Colonic mucosa (tissue), 4 donors: ENCODE data around the gene MED16. TPM values are rescaled to one million over a fixed set of nuclear protein-coding genes. Genes with fewer than 3 reads are reported as not detected.
A peak's percentile ranks its signal among the peaks of the same experiment; 100 is the strongest.
"Not testable (repeated sequence)": the region's sequence is repeated elsewhere in the genome, so short reads cannot be mapped to it uniquely, and the experiment has no call there.

Source experiments
- DNase-seq: peaks from one replicate; pipeline ENCODE4 v3.0.0-alpha.2; 2020
- H3K27ac ChIP-seq: fragments of 200-600 bp; one replicate; pipeline ENCODE4 v1.8.0; 2021
- H3K27me3 ChIP-seq: fragments of 200-600 bp; one replicate; pipeline ENCODE4 v1.8.0; 2021
- H3K36me3 ChIP-seq: fragments of 200-600 bp; one replicate; pipeline ENCODE4 v1.8.0; 2021
- H3K4me1 ChIP-seq: fragments of 200-600 bp; one replicate; pipeline ENCODE4 v1.8.0; 2021; ENCODE audit warnings: mild to moderate bottlenecking
- H3K4me3 ChIP-seq: fragments of 200-600 bp; one replicate; pipeline ENCODE4 v1.8.0; 2021
- H3K9ac ChIP-seq, 2 donors: one replicate each; pipeline ENCODE4 v1.7.0; 2013; ENCODE audit warnings: control low read depth in 2 of 2, low read depth in 2 of 2, low read length in 2 of 2
- H3K9me3 ChIP-seq: fragments of 200-600 bp; one replicate; pipeline ENCODE4 v1.8.0; 2021
- CTCF ChIP-seq: fragments of 200-600 bp; IDR thresholded peaks from one replicate; pipeline ENCODE4 v1.8.0; 2022; ENCODE audit warnings: antibody characterized with exemption, mild to moderate bottlenecking
- intact Hi-C: fragments of 100-400 bp; cut with DNase I; formaldehyde crosslinking; loops from one replicate; pipeline ENCODE4 v1.14.1; 2022
- total RNA-seq, 2 donors: library from RNA; stranded (reverse); fragmentation: NEBNext Ultra II Directional in 1 of 2; extraction: Animal tissue kit (Norgen Biotek cat#: 25700) in 1 of 2; gene quantifications; one replicate each; pipeline ENCODE4 v1.2.1, GENCODE V29; 2021
- donor health status: healthy.
- donor health status: DM: no; HTN: no; CAD: no.
- donor health status: DM: no; HTN: no; CAD: no.

Gene MED16
- total RNA-seq, 2 donors from 2014 or later = 73.3 to 83.2 TPM

- no peaks in the 10 kb centered on the region for H3K9me3 ChIP-seq
- no peak for DNase-seq
- intact Hi-C loops = no loop called here
- H3K36me3 ChIP-seq = no peaks in the 10 kb centered on the region
- H3K9ac ChIP-seq = no peak overlapping the region
- peak overlapping the region; percentile 5 for H3K4me3 ChIP-seq
- no peak overlapping the region for H3K27ac ChIP-seq
- H3K4me1 ChIP-seq = peaks cover 9% of the 10 kb centered on the region
- TF ChIP-seq CTCF = no peak
- H3K27me3 ChIP-seq = peaks cover 47% of the 10 kb centered on the region
Observed at GRCh38 chr19:843836-844545, 49.0 kb downstream of the MED16 start.

- peaks cover 46% of the 10 kb centered on the region for H3K27me3 ChIP-seq
- intact Hi-C loops = no loop called here
- H3K4me3 ChIP-seq = peak overlapping the region; percentile 5
Observed at GRCh38 chr19:843180-843835, 49.7 kb downstream of the MED16 start.

GRCh38 chr19:842802-843179, 50.2 kb downstream of the MED16 start:
- H3K4me1 ChIP-seq, H3K9me3 ChIP-seq, H3K27ac ChIP-seq, H3K9ac ChIP-seq, H3K4me3 ChIP-seq, H3K36me3 ChIP-seq, DNase-seq, intact Hi-C loops: not testable (repeated sequence)
- peaks cover 42% of the 10 kb centered on the region for H3K27me3 ChIP-seq

More at GRCh38 chr19:843180-843835, 49.7 kb downstream of the MED16 start:
- H3K9me3 ChIP-seq = no peaks in the 10 kb centered on the region
- H3K9ac ChIP-seq = no peak overlapping the region
- no peaks in the 10 kb centered on the region for H3K36me3 ChIP-seq
- no peak for TF ChIP-seq CTCF
- peaks cover 9% of the 10 kb centered on the region for H3K4me1 ChIP-seq
- no peak overlapping the region for H3K27ac ChIP-seq
- no peak for DNase-seq

GRCh38 chr19:840519-841206, 52.3 kb downstream of the MED16 start, which contains the start of gene PRTN3:
TSS of gene PRTN3 (plus strand) at chr19:840999. CDS start at chr19:841009, 10 bp downstream.
- no peak within 1 kb of the TSS for H3K27ac ChIP-seq
- no peak within 1 kb of the TSS for H3K9ac ChIP-seq
- H3K27me3 ChIP-seq = peaks cover 33% of the 10 kb centered on the region
- intact Hi-C loops = no loop called here
- H3K4me3 ChIP-seq = no peak within 1 kb of the TSS
- H3K4me1 ChIP-seq = peaks cover 9% of the 10 kb centered on the region
- no peak for TF ChIP-seq CTCF
- H3K36me3 ChIP-seq = no peaks in the 10 kb centered on the region
- DNase-seq = no peak
- H3K9me3 ChIP-seq = no peaks in the 10 kb centered on the region

- Histone ChIP-seq H3K27me3 (peaks cover 17% of the 10 kb centered on the region), H3K4me3 (no peak overlapping the region), H3K4me1 (no peaks in the 10 kb centered on the region), H3K36me3 (no peaks in the 10 kb centered on the region), H3K27ac (no peak overlapping the region), H3K9ac (no peak overlapping the region), H3K9me3 (no peaks in the 10 kb centered on the region)
- no peak for TF ChIP-seq CTCF
- no peak for DNase-seq
- intact Hi-C loops = no loop called here
Observed at GRCh38 chr19:835210-835810, 57.7 kb downstream of the MED16 start.
